SKM-1 treated with dmso at 0.1 percent for 144 hours (cell line): ENCODE results near the gene ATP1B3.
"Not testable (repeated sequence)": the region's sequence is repeated elsewhere in the genome, so short reads cannot be mapped to it uniquely, and the experiment has no call there.

Experiments used
- DNase-seq: peaks from one replicate; lab custom pipeline; 2025; ENCODE audit not compliant: unreplicated experiment; lab: John Stamatoyannopoulos, UW

Gene ATP1B3

GRCh38 chr3:141876381-141876890 lies at the start of gene ATP1B3:
Gene ATP1B3, plus strand, starts transcription at chr3:141876643. Its CDS starts 159 bp downstream, at chr3:141876802.
- peak; percentile 83 for DNase-seq

GRCh38 chr3:141828487-141828886 lies 48.0 kb upstream of the ATP1B3 start:
- no peak for DNase-seq

GRCh38 chr3:141828890-141829289 lies 47.6 kb upstream of the ATP1B3 start:
- DNase-seq: no peak

- DNase-seq: no peak
Measured at GRCh38 chr3:141830508-141830907, 45.9 kb upstream of the ATP1B3 start.

- no peak for DNase-seq
Measured at GRCh38 chr3:141834292-141834691, 42.2 kb upstream of the ATP1B3 start.

GRCh38 chr3:141835557-141836229 lies 40.8 kb upstream of the ATP1B3 start:
- no peak for DNase-seq

- no peak for DNase-seq
Measured at GRCh38 chr3:141839389-141839788, 37.1 kb upstream of the ATP1B3 start.

GRCh38 chr3:141840737-141841544 lies 35.5 kb upstream of the ATP1B3 start:
- DNase-seq: no peak

- DNase-seq: no peak
Measured at GRCh38 chr3:141844108-141844507, 32.3 kb upstream of the ATP1B3 start.

GRCh38 chr3:141844812-141845211 lies 31.6 kb upstream of the ATP1B3 start:
- DNase-seq: no peak

GRCh38 chr3:141845407-141846049 lies 30.9 kb upstream of the ATP1B3 start:
- DNase-seq: no peak

GRCh38 chr3:141846050-141846433 lies 30.4 kb upstream of the ATP1B3 start:
- no peak for DNase-seq

- not testable (repeated sequence) for DNase-seq
Measured at GRCh38 chr3:141848159-141848748, 28.2 kb upstream of the ATP1B3 start.

- no peak for DNase-seq
Measured at GRCh38 chr3:141849056-141849815, 27.2 kb upstream of the ATP1B3 start.

- DNase-seq: no peak
Measured at GRCh38 chr3:141851411-141851810, 25.0 kb upstream of the ATP1B3 start.

- DNase-seq: peak; percentile 39
Measured at GRCh38 chr3:141853081-141853601, 23.3 kb upstream of the ATP1B3 start.

- no peak for DNase-seq
Measured at GRCh38 chr3:141853629-141854168, 22.7 kb upstream of the ATP1B3 start.

GRCh38 chr3:141854599-141854998 lies 21.8 kb upstream of the ATP1B3 start:
- no peak for DNase-seq

- DNase-seq: no peak
Measured at GRCh38 chr3:141858312-141858711, 18.1 kb upstream of the ATP1B3 start.

GRCh38 chr3:141859651-141860050 lies 16.8 kb upstream of the ATP1B3 start:
- DNase-seq: no peak
